ENCODE results near the gene TARS1.
"Not testable (repeated sequence)": the region's sequence is repeated elsewhere in the genome, so short reads cannot be mapped to it uniquely, and the experiment has no call there.

TARS1 gene

GRCh38 chr5:33513462-33514185 is 72.9 kb downstream of the TARS1 start:
- H3K18ac ChIP-seq (ENCODE audit: low read length), result no peak overlapping the region
- no peaks in the 10 kb centered on the region for H3K79me2 ChIP-seq (ENCODE audit: control insufficient read depth, insufficient read depth, low read length, poor library complexity)
- no peak overlapping the region for H3K4me3 ChIP-seq (ENCODE audit: low read depth, low read length)
- no peak for DNase-seq
- H2AK5ac ChIP-seq (ENCODE audit: low read length), result no peak overlapping the region
- H3K4me1 ChIP-seq (ENCODE audit: control insufficient read depth in 1 of 2, insufficient read depth in 2 of 2, low read length in 2 of 2), result no peaks in the 10 kb centered on the region
- H2BK120ac ChIP-seq (ENCODE audit: insufficient read depth, low read length, poor library complexity), result no peak overlapping the region
- no peak overlapping the region for H4K8ac ChIP-seq (ENCODE audit: low read depth, low read length)
- no peak overlapping the region for H3K27ac ChIP-seq (ENCODE audit: low read depth, low read length)
- H4K91ac ChIP-seq (ENCODE audit: low read depth, low read length), result no peak overlapping the region
- no peaks in the 10 kb centered on the region for H3K9me3 ChIP-seq (ENCODE audit: insufficient read depth, low read depth, low read length)
- no peak overlapping the region for H3K23ac ChIP-seq (ENCODE audit: low read length)
- H4K12ac ChIP-seq (ENCODE audit: low read depth, low read length), result no peak overlapping the region
- H3K14ac ChIP-seq (ENCODE audit: low read length), result no peak overlapping the region
- H3K4ac ChIP-seq (ENCODE audit: low read depth, low read length), result no peak overlapping the region
- no peak overlapping the region for H2AFZ ChIP-seq (ENCODE audit: insufficient read depth, low read length, poor library complexity)
- H3K4me2 ChIP-seq (ENCODE audit: low read length), result no peak overlapping the region
- no peaks in the 10 kb centered on the region for H3K27me3 ChIP-seq (ENCODE audit: insufficient read depth, low read length)
- H3K9ac ChIP-seq (ENCODE audit: low read length), result no peak overlapping the region
- H2BK12ac ChIP-seq (ENCODE audit: low read length), result no peak overlapping the region
- no peaks in the 10 kb centered on the region for H3K79me1 ChIP-seq (ENCODE audit: low read length)
- no peak overlapping the region for H2BK5ac ChIP-seq (ENCODE audit: low read depth, low read length, poor library complexity)
- WGBS (ENCODE audit: extremely low coverage, insufficient coverage, insufficient read length), result no CpG with 5 or more reads among the region's 3 CpGs
- no peaks in the 10 kb centered on the region for H3K36me3 ChIP-seq (ENCODE audit: control insufficient read depth in 1 of 2, insufficient read depth in 2 of 2, low read length in 2 of 2)

GRCh38 chr5:33515366-33515765 is 74.6 kb downstream of the TARS1 start:
- not testable (repeated sequence) for H3K27ac ChIP-seq (ENCODE audit: low read depth, low read length); H3K4ac ChIP-seq (ENCODE audit: low read depth, low read length); H3K4me2 ChIP-seq (ENCODE audit: low read length); H2BK120ac ChIP-seq (ENCODE audit: insufficient read depth, low read length, poor library complexity); DNase-seq; H3K9me3 ChIP-seq (ENCODE audit: insufficient read depth, low read depth, low read length); H3K79me2 ChIP-seq (ENCODE audit: control insufficient read depth, insufficient read depth, low read length, poor library complexity); H3K36me3 ChIP-seq (ENCODE audit: control insufficient read depth in 1 of 2, insufficient read depth in 2 of 2, low read length in 2 of 2); H3K4me3 ChIP-seq (ENCODE audit: low read depth, low read length); H3K23ac ChIP-seq (ENCODE audit: low read length); H2BK12ac ChIP-seq (ENCODE audit: low read length); H3K27me3 ChIP-seq (ENCODE audit: insufficient read depth, low read length); H2AFZ ChIP-seq (ENCODE audit: insufficient read depth, low read length, poor library complexity); H4K12ac ChIP-seq (ENCODE audit: low read depth, low read length); H3K9ac ChIP-seq (ENCODE audit: low read length); H2AK5ac ChIP-seq (ENCODE audit: low read length); H4K91ac ChIP-seq (ENCODE audit: low read depth, low read length); H3K79me1 ChIP-seq (ENCODE audit: low read length); H3K18ac ChIP-seq (ENCODE audit: low read length); H3K4me1 ChIP-seq (ENCODE audit: control insufficient read depth in 1 of 2, insufficient read depth in 2 of 2, low read length in 2 of 2); H2BK5ac ChIP-seq (ENCODE audit: low read depth, low read length, poor library complexity); H4K8ac ChIP-seq (ENCODE audit: low read depth, low read length); H3K14ac ChIP-seq (ENCODE audit: low read length)
- WGBS (ENCODE audit: extremely low coverage, insufficient coverage, insufficient read length), result no CpG with 5 or more reads among the region's 32 CpGs

- no peak overlapping the region for H4K12ac ChIP-seq (ENCODE audit: low read depth, low read length)
- no peak overlapping the region for H3K9ac ChIP-seq (ENCODE audit: low read length)
- H3K18ac ChIP-seq (ENCODE audit: low read length), result no peak overlapping the region
- WGBS (ENCODE audit: extremely low coverage, insufficient coverage, insufficient read length), result no CpG with 5 or more reads among the region's 2 CpGs
- H2BK12ac ChIP-seq (ENCODE audit: low read length), result no peak overlapping the region
- H3K4me3 ChIP-seq (ENCODE audit: low read depth, low read length), result no peak overlapping the region
- H3K27ac ChIP-seq (ENCODE audit: low read depth, low read length), result no peak overlapping the region
- H2BK120ac ChIP-seq (ENCODE audit: insufficient read depth, low read length, poor library complexity), result no peak overlapping the region
- H3K4me1 ChIP-seq (ENCODE audit: control insufficient read depth in 1 of 2, insufficient read depth in 2 of 2, low read length in 2 of 2), result no peaks in the 10 kb centered on the region
- H3K79me1 ChIP-seq (ENCODE audit: low read length), result no peaks in the 10 kb centered on the region
- no peak overlapping the region for H3K4me2 ChIP-seq (ENCODE audit: low read length)
- H3K36me3 ChIP-seq (ENCODE audit: control insufficient read depth in 1 of 2, insufficient read depth in 2 of 2, low read length in 2 of 2), result no peaks in the 10 kb centered on the region
- H2AFZ ChIP-seq (ENCODE audit: insufficient read depth, low read length, poor library complexity), result no peak overlapping the region
- H3K23ac ChIP-seq (ENCODE audit: low read length), result no peak overlapping the region
- DNase-seq, result no peak
- H4K91ac ChIP-seq (ENCODE audit: low read depth, low read length), result no peak overlapping the region
- peaks cover 3% of the 10 kb centered on the region for H3K9me3 ChIP-seq (ENCODE audit: insufficient read depth, low read depth, low read length)
- H3K27me3 ChIP-seq (ENCODE audit: insufficient read depth, low read length), result no peaks in the 10 kb centered on the region
- H3K14ac ChIP-seq (ENCODE audit: low read length), result no peak overlapping the region
- H2BK5ac ChIP-seq (ENCODE audit: low read depth, low read length, poor library complexity), result no peak overlapping the region
- H3K79me2 ChIP-seq (ENCODE audit: control insufficient read depth, insufficient read depth, low read length, poor library complexity), result no peaks in the 10 kb centered on the region
- no peak overlapping the region for H2AK5ac ChIP-seq (ENCODE audit: low read length)
- H4K8ac ChIP-seq (ENCODE audit: low read depth, low read length), result no peak overlapping the region
- no peak overlapping the region for H3K4ac ChIP-seq (ENCODE audit: low read depth, low read length)
Measured at GRCh38 chr5:33516421-33516820, 75.7 kb downstream of the TARS1 start.
